Ishikawa (cell line): ENCODE measurements around the gene AFM.

Experiments used
- CEBPB ChIP-seq: IDR thresholded peaks from 2 replicates; pipeline ENCODE4 v1.6.1; 2012
- CREB1 ChIP-seq: IDR thresholded peaks from 2 replicates; pipeline ENCODE4 v1.6.1; 2012; ENCODE audit warnings: low read depth
- EGR1 ChIP-seq: IDR thresholded peaks from 2 replicates; pipeline ENCODE4 v1.6.1; 2012
- EP300 ChIP-seq: IDR thresholded peaks from 2 replicates; pipeline ENCODE4 v1.6.1; 2012; ENCODE audit warnings: borderline replicate concordance
- FOXM1 ChIP-seq: IDR thresholded peaks from 2 replicates; pipeline ENCODE4 v1.6.1; 2012; ENCODE audit warnings: low read depth, borderline replicate concordance
- NFIC ChIP-seq: IDR thresholded peaks from 2 replicates; pipeline ENCODE4 v1.6.1; 2012
- RAD21 ChIP-seq: IDR thresholded peaks from 2 replicates; pipeline ENCODE4 v1.6.1; 2012; ENCODE audit warnings: low read depth
- TAF1 ChIP-seq: IDR thresholded peaks from 2 replicates; pipeline ENCODE4 v1.6.1; 2012; ENCODE audit warnings: low read depth, mild to moderate bottlenecking
- TCF12 ChIP-seq: IDR thresholded peaks from 2 replicates; pipeline ENCODE4 v1.6.1; 2012; ENCODE audit warnings: low read depth
- TEAD4 ChIP-seq: IDR thresholded peaks from 2 replicates; pipeline ENCODE4 v1.6.1; 2012
- YY1 ChIP-seq: IDR thresholded peaks from 2 replicates; pipeline ENCODE4 v1.6.1; 2012; ENCODE audit warnings: low read depth
- ZBTB7A ChIP-seq: IDR thresholded peaks from 2 replicates; pipeline ENCODE4 v1.6.1; 2012; ENCODE audit warnings: low read depth
- TF ChIP-seq, protein P1 (sequence below): IDR thresholded peaks from 2 replicates; pipeline ENCODE4 v1.6.1; 2012
- TF ChIP-seq, protein P2 (sequence below): IDR thresholded peaks from 2 replicates; pipeline ENCODE4 v1.6.1; 2012
- TF ChIP-seq, protein P3 (sequence below): IDR thresholded peaks from 2 replicates; pipeline ENCODE4 v1.6.1; 2012; ENCODE audit warnings: low read depth, mild to moderate bottlenecking

Gene AFM

DNA sequence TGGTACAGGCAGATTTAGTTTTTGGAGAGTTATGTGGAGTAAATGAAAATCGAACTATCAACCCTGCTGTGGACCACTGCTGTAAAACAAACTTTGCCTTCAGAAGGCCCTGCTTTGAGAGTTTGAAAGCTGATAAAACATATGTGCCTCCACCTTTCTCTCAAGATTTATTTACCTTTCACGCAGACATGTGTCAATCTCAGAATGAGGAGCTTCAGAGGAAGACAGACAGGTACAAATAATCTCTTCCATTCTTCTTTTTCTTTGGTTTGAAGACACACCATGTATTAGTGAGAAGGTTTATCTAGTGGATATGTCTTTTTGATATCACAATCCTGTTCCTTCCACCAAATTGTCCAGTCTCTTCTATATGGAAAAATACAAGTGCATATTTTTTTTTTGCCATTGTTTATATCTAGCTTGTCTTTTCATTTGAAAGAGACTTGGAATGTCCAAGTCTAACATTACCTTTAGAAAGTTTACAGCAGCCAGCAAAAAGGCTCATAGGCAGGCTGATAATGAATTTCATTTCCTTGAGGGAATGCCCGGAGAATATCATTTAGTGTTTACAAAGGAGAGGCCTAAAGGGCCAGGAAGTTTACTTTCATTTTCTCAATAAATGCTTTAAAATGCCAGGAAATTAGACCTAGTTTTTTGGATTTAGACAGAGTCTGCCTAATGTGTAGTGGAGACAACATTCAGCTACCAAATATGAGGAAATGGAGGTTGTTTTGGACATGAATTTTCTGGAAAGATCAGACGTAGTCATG lies 18.6 kb downstream of the AFM start:
- no peak for TF ChIP-seq FOXM1
- TF ChIP-seq, protein P1, sequence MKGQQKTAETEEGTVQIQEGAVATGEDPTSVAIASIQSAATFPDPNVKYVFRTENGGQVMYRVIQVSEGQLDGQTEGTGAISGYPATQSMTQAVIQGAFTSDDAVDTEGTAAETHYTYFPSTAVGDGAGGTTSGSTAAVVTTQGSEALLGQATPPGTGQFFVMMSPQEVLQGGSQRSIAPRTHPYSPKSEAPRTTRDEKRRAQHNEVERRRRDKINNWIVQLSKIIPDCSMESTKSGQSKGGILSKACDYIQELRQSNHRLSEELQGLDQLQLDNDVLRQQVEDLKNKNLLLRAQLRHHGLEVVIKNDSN, result no peak
- no peak for TF ChIP-seq TEAD4
- TF ChIP-seq RAD21, result no peak
- TF ChIP-seq EGR1, result no peak
- TF ChIP-seq TCF12, result no peak
- no peak for TF ChIP-seq TAF1
- TF ChIP-seq EP300, result no peak
- no peak for TF ChIP-seq CREB1
- no peak for TF ChIP-seq ZBTB7A
- TF ChIP-seq CEBPB, result no peak
- no peak for TF ChIP-seq NFIC
- TF ChIP-seq, protein P2, sequence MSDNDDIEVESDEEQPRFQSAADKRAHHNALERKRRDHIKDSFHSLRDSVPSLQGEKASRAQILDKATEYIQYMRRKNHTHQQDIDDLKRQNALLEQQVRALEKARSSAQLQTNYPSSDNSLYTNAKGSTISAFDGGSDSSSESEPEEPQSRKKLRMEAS, result no peak
- TF ChIP-seq, protein P3, sequence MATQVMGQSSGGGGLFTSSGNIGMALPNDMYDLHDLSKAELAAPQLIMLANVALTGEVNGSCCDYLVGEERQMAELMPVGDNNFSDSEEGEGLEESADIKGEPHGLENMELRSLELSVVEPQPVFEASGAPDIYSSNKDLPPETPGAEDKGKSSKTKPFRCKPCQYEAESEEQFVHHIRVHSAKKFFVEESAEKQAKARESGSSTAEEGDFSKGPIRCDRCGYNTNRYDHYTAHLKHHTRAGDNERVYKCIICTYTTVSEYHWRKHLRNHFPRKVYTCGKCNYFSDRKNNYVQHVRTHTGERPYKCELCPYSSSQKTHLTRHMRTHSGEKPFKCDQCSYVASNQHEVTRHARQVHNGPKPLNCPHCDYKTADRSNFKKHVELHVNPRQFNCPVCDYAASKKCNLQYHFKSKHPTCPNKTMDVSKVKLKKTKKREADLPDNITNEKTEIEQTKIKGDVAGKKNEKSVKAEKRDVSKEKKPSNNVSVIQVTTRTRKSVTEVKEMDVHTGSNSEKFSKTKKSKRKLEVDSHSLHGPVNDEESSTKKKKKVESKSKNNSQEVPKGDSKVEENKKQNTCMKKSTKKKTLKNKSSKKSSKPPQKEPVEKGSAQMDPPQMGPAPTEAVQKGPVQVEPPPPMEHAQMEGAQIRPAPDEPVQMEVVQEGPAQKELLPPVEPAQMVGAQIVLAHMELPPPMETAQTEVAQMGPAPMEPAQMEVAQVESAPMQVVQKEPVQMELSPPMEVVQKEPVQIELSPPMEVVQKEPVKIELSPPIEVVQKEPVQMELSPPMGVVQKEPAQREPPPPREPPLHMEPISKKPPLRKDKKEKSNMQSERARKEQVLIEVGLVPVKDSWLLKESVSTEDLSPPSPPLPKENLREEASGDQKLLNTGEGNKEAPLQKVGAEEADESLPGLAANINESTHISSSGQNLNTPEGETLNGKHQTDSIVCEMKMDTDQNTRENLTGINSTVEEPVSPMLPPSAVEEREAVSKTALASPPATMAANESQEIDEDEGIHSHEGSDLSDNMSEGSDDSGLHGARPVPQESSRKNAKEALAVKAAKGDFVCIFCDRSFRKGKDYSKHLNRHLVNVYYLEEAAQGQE, result no peak
- no peak for TF ChIP-seq YY1

DNA sequence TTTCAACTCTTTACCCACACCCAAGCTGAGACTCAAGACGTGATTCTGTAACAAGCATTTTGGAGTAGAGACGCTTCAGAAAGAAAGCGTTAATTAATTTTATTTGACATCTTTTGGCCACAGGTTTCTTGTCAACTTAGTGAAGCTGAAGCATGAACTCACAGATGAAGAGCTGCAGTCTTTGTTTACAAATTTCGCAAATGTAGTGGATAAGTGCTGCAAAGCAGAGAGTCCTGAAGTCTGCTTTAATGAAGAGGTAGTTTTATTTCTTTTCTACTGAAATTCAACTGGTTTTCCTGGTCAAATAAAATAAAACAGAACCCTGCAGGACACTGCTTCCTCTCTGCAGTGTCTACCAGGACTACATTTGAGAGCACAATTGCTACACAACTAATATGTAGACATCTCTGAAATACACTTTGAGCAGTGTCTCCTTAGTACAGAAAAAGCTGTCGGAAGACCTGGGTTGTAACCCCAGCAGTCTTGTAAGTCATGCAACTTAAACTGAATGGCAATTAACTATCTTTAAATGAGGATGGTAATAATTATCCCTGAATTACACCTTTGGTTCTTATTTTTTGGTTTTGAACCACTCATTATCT lies 20.2 kb downstream of the AFM start:
- TF ChIP-seq EGR1, result no peak
- TF ChIP-seq, protein P2, result no peak

DNA sequence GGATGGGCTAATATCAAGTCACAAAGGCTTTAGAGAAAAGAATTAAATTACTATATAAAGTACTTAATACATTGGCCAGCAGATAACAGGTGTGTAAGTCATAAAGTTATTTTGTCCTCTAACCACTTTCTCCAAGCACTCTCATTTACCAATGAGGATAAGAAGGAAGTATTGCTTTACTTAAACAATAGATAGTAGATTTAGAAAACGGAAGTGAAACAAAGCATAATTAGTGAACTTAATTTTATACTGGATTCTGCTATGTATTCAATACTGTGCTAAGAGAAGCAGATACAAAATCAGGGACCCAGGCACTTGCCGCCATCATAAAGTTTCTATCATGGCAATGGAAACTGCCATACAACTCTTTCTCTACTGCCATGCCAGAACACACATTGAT lies 24.0 kb downstream of the AFM start:
- TF ChIP-seq RAD21, result no peak
- TF ChIP-seq, protein P1, result no peak
- no peak for TF ChIP-seq CEBPB
- TF ChIP-seq FOXM1, result no peak
- TF ChIP-seq EP300, result no peak

DNA sequence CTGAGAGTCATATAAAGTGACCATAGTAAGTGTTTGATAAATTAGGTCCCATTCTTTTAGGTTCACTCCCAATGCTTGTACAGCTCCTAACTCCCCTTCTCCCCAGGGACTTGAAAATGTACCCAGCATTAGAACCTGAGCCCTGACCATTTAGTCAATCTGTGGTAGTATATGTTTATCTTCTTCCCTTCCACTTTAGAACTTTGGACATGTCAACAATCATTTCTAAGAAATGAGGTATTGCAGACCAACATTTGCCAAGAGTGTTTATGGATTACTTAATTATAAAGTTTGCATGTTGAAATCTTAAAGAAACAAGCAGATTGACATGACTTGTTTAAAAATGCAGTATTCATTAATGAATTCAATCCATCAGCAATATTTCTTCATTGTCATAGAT lies 26.0 kb downstream of the AFM start:
- TF ChIP-seq FOXM1 (no peak), YY1 (no peak), ZBTB7A (no peak), EGR1 (no peak)
- TF ChIP-seq, protein P3, result no peak
- TF ChIP-seq, protein P1, result no peak

DNA sequence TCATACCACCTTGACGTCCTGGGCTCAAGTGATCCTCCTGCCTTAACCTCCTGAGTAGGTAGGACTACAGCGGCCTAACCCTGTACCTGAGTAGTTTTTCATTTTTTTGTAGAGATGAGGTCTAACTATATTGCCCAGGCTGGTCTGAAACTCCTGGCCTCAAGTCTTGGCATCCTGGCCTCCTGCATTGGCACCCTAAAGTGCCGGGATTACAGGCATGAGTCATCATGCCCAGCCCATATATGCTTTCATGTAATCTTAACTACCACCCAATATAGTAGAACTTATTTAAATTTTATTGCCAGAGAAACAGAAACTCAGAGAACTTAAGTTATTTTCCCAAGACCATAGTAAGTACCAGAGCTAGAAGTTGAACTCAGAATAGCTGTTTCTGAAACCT lies 27.1 kb downstream of the AFM start:
- TF ChIP-seq, protein P2, result no peak
- TF ChIP-seq, protein P3, result no peak
- TF ChIP-seq, protein P1, result no peak
- TF ChIP-seq CREB1, result no peak
- no peak for TF ChIP-seq TCF12
- no peak for TF ChIP-seq ZBTB7A
- TF ChIP-seq FOXM1, result no peak
- no peak for TF ChIP-seq YY1
- no peak for TF ChIP-seq EGR1
- TF ChIP-seq TEAD4, result no peak
- no peak for TF ChIP-seq RAD21
- TF ChIP-seq CEBPB, result no peak
